ENCODE data around the gene TMEM200B.

DNA sequence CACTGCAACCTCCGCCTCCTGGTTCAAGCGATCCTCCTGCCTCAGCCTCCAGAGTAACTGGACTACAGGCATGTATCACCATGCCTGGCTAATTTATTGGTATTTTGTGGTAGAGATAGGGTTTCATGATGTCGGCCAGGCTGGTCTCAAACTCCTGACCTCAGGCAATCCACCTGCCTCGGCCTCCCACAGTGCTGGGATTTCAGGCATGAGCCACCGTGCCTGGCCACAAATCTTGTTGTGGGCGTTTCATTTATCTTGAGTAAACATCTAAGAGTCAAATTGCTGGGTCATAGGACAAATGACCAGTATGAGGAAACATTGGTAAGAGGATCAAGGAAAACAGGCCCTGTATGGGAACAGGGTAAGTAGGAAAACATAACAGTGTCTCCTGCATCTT lies 17.9 kb downstream of the TMEM200B start:
- TF ChIP-seq POLR2A (IDR thresholded peaks at IDR 0.05; ENCODE audit: low read depth, low read length) (no peak), RAD21 (IDR thresholded peaks at IDR 0.05; ENCODE audit: insufficient read depth, low read depth, low read length) (no peak)
- TF ChIP-seq, protein P1, sequence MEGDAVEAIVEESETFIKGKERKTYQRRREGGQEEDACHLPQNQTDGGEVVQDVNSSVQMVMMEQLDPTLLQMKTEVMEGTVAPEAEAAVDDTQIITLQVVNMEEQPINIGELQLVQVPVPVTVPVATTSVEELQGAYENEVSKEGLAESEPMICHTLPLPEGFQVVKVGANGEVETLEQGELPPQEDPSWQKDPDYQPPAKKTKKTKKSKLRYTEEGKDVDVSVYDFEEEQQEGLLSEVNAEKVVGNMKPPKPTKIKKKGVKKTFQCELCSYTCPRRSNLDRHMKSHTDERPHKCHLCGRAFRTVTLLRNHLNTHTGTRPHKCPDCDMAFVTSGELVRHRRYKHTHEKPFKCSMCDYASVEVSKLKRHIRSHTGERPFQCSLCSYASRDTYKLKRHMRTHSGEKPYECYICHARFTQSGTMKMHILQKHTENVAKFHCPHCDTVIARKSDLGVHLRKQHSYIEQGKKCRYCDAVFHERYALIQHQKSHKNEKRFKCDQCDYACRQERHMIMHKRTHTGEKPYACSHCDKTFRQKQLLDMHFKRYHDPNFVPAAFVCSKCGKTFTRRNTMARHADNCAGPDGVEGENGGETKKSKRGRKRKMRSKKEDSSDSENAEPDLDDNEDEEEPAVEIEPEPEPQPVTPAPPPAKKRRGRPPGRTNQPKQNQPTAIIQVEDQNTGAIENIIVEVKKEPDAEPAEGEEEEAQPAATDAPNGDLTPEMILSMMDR (IDR thresholded peaks at IDR 0.05 in 2 of 3, conservative IDR thresholded peaks at IDR 0.05 in 1 of 3; ENCODE audit: control insufficient read depth in 2 of 3, extremely low read depth in 1 of 3, insufficient read depth in 1 of 3, low read depth in 3 of 3, low read length in 3 of 3) = no peak
- TF ChIP-seq, protein P2, sequence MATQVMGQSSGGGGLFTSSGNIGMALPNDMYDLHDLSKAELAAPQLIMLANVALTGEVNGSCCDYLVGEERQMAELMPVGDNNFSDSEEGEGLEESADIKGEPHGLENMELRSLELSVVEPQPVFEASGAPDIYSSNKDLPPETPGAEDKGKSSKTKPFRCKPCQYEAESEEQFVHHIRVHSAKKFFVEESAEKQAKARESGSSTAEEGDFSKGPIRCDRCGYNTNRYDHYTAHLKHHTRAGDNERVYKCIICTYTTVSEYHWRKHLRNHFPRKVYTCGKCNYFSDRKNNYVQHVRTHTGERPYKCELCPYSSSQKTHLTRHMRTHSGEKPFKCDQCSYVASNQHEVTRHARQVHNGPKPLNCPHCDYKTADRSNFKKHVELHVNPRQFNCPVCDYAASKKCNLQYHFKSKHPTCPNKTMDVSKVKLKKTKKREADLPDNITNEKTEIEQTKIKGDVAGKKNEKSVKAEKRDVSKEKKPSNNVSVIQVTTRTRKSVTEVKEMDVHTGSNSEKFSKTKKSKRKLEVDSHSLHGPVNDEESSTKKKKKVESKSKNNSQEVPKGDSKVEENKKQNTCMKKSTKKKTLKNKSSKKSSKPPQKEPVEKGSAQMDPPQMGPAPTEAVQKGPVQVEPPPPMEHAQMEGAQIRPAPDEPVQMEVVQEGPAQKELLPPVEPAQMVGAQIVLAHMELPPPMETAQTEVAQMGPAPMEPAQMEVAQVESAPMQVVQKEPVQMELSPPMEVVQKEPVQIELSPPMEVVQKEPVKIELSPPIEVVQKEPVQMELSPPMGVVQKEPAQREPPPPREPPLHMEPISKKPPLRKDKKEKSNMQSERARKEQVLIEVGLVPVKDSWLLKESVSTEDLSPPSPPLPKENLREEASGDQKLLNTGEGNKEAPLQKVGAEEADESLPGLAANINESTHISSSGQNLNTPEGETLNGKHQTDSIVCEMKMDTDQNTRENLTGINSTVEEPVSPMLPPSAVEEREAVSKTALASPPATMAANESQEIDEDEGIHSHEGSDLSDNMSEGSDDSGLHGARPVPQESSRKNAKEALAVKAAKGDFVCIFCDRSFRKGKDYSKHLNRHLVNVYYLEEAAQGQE (IDR thresholded peaks at IDR 0.05; ENCODE audit: low read depth, low read length) = no peak
